Measurements from ENCODE around the gene MSX1.

DNA sequence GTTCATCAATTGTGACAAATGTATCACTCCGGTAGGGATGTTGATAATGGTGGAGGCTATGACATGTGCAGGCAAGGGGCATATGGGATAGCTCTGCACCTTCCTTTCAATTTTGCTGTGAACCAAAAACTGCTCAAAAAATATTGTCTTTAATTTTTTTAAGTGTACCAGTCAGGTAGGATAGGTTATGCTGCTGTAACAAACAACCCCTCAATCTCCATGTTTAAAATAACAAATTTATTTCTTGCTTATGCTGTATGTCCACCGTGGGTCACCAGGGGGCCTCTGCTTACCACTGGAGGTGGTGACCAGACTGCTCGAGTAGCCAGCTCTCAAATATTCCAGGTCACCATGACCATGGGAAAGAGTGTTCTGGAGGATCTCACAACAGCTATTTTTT lies 23.4 kb upstream of the MSX1 start:
- TF ChIP-seq POLR2AphosphoS5 (IDR thresholded peaks at IDR 0.05; ENCODE audit: insufficient read depth in 1 of 2, low read depth in 1 of 2) (no peak), POLR2A (IDR thresholded peaks at IDR 0.05) (no peak)
- TF ChIP-seq, protein P1, sequence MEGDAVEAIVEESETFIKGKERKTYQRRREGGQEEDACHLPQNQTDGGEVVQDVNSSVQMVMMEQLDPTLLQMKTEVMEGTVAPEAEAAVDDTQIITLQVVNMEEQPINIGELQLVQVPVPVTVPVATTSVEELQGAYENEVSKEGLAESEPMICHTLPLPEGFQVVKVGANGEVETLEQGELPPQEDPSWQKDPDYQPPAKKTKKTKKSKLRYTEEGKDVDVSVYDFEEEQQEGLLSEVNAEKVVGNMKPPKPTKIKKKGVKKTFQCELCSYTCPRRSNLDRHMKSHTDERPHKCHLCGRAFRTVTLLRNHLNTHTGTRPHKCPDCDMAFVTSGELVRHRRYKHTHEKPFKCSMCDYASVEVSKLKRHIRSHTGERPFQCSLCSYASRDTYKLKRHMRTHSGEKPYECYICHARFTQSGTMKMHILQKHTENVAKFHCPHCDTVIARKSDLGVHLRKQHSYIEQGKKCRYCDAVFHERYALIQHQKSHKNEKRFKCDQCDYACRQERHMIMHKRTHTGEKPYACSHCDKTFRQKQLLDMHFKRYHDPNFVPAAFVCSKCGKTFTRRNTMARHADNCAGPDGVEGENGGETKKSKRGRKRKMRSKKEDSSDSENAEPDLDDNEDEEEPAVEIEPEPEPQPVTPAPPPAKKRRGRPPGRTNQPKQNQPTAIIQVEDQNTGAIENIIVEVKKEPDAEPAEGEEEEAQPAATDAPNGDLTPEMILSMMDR (IDR thresholded peaks at IDR 0.05), result no peak
